ENCODE measurements around the gene HTATSF1.

DNA sequence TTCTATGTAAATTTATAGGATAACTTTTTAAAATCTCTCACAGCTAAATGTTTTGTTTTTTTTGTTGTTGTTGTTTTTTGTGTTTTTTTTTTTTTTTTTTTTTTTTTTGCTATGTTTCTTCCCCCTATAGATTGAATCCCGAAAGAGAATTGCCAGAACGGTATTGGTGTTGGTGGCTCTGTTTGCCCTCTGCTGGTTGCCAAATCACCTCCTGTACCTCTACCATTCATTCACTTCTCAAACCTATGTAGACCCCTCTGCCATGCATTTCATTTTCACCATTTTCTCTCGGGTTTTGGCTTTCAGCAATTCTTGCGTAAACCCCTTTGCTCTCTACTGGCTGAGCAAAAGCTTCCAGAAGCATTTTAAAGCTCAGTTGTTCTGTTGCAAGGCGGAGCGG is 5.6 kb upstream of the HTATSF1 start:
- TF ChIP-seq, protein P1, sequence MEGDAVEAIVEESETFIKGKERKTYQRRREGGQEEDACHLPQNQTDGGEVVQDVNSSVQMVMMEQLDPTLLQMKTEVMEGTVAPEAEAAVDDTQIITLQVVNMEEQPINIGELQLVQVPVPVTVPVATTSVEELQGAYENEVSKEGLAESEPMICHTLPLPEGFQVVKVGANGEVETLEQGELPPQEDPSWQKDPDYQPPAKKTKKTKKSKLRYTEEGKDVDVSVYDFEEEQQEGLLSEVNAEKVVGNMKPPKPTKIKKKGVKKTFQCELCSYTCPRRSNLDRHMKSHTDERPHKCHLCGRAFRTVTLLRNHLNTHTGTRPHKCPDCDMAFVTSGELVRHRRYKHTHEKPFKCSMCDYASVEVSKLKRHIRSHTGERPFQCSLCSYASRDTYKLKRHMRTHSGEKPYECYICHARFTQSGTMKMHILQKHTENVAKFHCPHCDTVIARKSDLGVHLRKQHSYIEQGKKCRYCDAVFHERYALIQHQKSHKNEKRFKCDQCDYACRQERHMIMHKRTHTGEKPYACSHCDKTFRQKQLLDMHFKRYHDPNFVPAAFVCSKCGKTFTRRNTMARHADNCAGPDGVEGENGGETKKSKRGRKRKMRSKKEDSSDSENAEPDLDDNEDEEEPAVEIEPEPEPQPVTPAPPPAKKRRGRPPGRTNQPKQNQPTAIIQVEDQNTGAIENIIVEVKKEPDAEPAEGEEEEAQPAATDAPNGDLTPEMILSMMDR (IDR thresholded peaks at IDR 0.05): no peak
- no peak for TF ChIP-seq POLR2A (IDR thresholded peaks at IDR 0.05)

Measured in thyroid gland (tissue), 4 donors.